ENCODE results near the gene C17orf67. TPM values are rescaled to one million over a fixed set of nuclear protein-coding genes. Genes with fewer than 3 reads are reported as not detected.
A peak's percentile ranks its signal among the peaks of the same experiment; 100 is the strongest.

C17orf67 gene
- total and polyA plus RNA-seq, 2 of the 8 experiments (the other 6 are each of a cell fraction or from before 2014, with no cell fraction given): 0.67 to 2.2 TPM

GRCh38 chr17:56833057-56833808 lies 487 bp downstream of the C17orf67 start (continued):
- TF ChIP-seq GTF2F1 (IDR thresholded peaks at IDR 0.05; ENCODE audit: borderline replicate concordance, low read depth, low read length) (no peak), SP1 (IDR thresholded peaks at IDR 0.05; ENCODE audit: low read depth, low read length) (no peak), RBBP5 (IDR thresholded peaks at IDR 0.05; ENCODE audit: borderline replicate concordance, low read depth, low read length) (no peak), ATF2 (IDR thresholded peaks at IDR 0.05; ENCODE audit: low read length) (no peak), CHD1 (IDR thresholded peaks at IDR 0.05; ENCODE audit: low read depth, low read length) (no peak), HDAC2 (IDR thresholded peaks at IDR 0.05; ENCODE audit: borderline replicate concordance in 1 of 2, low read depth in 2 of 2, low read length in 2 of 2) (peak in 1 of 2 experiments; percentile 20; a peak in 1 of 4 replicates), KDM5A (IDR thresholded peaks at IDR 0.05; ENCODE audit: low read length) (no peak), RNF2 (IDR thresholded peaks at IDR 0.05; ENCODE audit: borderline replicate concordance, low read depth, low read length, missing control alignments, poor library complexity, severe bottlenecking) (no peak), SP4 (IDR thresholded peaks at IDR 0.05; ENCODE audit: low read length) (no peak), POLR2A (IDR thresholded peaks at IDR 0.05; ENCODE audit: control extremely low read depth in 1 of 2, low read depth in 2 of 2, low read length in 2 of 2) (0 out of 3 replicates have a peak, but pooled peaks of 1 of the 2 experiments have one; percentile 10), SIX5 (IDR thresholded peaks at IDR 0.05; ENCODE audit: low read depth, low read length) (no peak), TAF7 (optimal IDR thresholded peaks at IDR 0.05; ENCODE audit: borderline replicate concordance, low read depth, low read length) (peak; percentile 14), KDM1A (IDR thresholded peaks at IDR 0.05; ENCODE audit: borderline replicate concordance, low read length) (no peak), SIRT6 (IDR thresholded peaks at IDR 0.05; ENCODE audit: low read length) (no peak), GABPA (IDR thresholded peaks at IDR 0.05; ENCODE audit: borderline replicate concordance, insufficient read depth, low read length) (no peak)

Data from H1 (cell line).